Testis (tissue), 3 donors: ENCODE data around the gene PPP2R2C. TPM values are rescaled to one million over a fixed set of nuclear protein-coding genes. Genes with fewer than 3 reads are reported as not detected.

Experiments
- DNase-seq: peaks from one replicate; pipeline ENCODE4 v3.0.0-alpha.2; 2019
- H3K27ac ChIP-seq, 2 donors: fragments of 200-600 bp; sonication (generic); one replicate each; pipeline ENCODE4 v1.5.1; 2019
- H3K27me3 ChIP-seq: fragments of 200-600 bp; sonication (generic); one replicate; pipeline ENCODE4 v1.5.1; 2019
- H3K36me3 ChIP-seq: fragments of 200-600 bp; sonication (generic); one replicate; pipeline ENCODE4 v1.5.1; 2017; ENCODE audit warnings: low read depth; ENCODE audit errors: missing control alignments
- H3K4me1 ChIP-seq: fragments of 200-600 bp; sonication (generic); one replicate; pipeline ENCODE4 v1.5.1; 2019
- H3K4me3 ChIP-seq, 2 donors: fragments of 200-600 bp; sonication (generic); one replicate each; pipeline ENCODE4 v1.5.1; 2017 to 2019
- H3K9me3 ChIP-seq: fragments of 200-600 bp; sonication (generic); one replicate; pipeline ENCODE4 v1.5.1; 2017
- POLR2A ChIP-seq: fragments of 450-650 bp; IDR thresholded peaks from one replicate; pipeline ENCODE4 v1.6.1; 2017; ENCODE audit warnings: antibody characterized with exemption, mild to moderate bottlenecking, moderate library complexity
- whole genome bisulfite sequencing, 2 donors: methylation state at CpG; one replicate each; pipeline ENCODE4 v1.1.5; 2018; 5-methylcytosine and 5-hydroxymethylcytosine counted together
- intact Hi-C: fragments of 100-400 bp; cut with DNase I; formaldehyde crosslinking; loops from one replicate; pipeline ENCODE4 v1.15.1; 2023; ENCODE audit warnings: low total_unique reads
- polyA plus RNA-seq: library from polyadenylated mRNA; stranded (reverse); fragments of 350-450 nt; fragmentation: Illumina TruSeq; extraction: RNeasy Lipid Tissue Mini Kit (QIAGEN cat#74804); gene quantifications from one replicate; pipeline ENCODE4 v1.2.3, GENCODE V29; 2014; ENCODE audit warnings: low read depth, low replicate concordance; ENCODE audit not compliant: insufficient read depth
- total RNA-seq, 2 donors: library from RNA; depleted of rRNA; stranded (reverse); fragments of >200 nt; gene quantifications; one replicate each; pipeline ENCODE4 v1.2.3, GENCODE V29; 2016
- TF ChIP-seq, protein P1 (sequence below), 3 experiments: fragments of 450-650 bp in 2 of 3; fragments of 200-600 bp in 1 of 3; sonication (generic) in 1 of 3; IDR thresholded peaks; one replicate each; pipeline ENCODE4 v1.5.1; 2016 to 2019; ENCODE audit warnings: antibody characterized with exemption in 3 of 3, mild to moderate bottlenecking in 2 of 3, moderate library complexity in 1 of 3

PPP2R2C gene
- total and polyA plus RNA-seq, 3 donors from 2014 or later, result 7.9 to 20.4 (median 13.1) TPM

GRCh38 chr4:6329478-6330383, 142.7 kb downstream of the PPP2R2C start:
- intact Hi-C loops, result loop anchor here (5.0 to 10.0 kb wide), 2 partner anchors 62 to 215 kb away; partner anchors contain the start of gene WFS1
- WGBS, 2 donors, result 88 to 91% methylated on average over 23 to 28 of the region's 28 CpGs
- DNase-seq, result no peak
- no peak for TF ChIP-seq POLR2A
- TF ChIP-seq, protein P1, sequence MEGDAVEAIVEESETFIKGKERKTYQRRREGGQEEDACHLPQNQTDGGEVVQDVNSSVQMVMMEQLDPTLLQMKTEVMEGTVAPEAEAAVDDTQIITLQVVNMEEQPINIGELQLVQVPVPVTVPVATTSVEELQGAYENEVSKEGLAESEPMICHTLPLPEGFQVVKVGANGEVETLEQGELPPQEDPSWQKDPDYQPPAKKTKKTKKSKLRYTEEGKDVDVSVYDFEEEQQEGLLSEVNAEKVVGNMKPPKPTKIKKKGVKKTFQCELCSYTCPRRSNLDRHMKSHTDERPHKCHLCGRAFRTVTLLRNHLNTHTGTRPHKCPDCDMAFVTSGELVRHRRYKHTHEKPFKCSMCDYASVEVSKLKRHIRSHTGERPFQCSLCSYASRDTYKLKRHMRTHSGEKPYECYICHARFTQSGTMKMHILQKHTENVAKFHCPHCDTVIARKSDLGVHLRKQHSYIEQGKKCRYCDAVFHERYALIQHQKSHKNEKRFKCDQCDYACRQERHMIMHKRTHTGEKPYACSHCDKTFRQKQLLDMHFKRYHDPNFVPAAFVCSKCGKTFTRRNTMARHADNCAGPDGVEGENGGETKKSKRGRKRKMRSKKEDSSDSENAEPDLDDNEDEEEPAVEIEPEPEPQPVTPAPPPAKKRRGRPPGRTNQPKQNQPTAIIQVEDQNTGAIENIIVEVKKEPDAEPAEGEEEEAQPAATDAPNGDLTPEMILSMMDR (IDR thresholded peaks at IDR 0.05), result no peak
- H3K27ac ChIP-seq, result no peak overlapping the region
- no peaks in the 10 kb centered on the region for H3K4me1 ChIP-seq
- H3K36me3 ChIP-seq, result no peaks in the 10 kb centered on the region
- no peaks in the 10 kb centered on the region for H3K27me3 ChIP-seq
- H3K4me3 ChIP-seq, result no peak overlapping the region
- H3K9me3 ChIP-seq, result no peaks in the 10 kb centered on the region

DNA sequence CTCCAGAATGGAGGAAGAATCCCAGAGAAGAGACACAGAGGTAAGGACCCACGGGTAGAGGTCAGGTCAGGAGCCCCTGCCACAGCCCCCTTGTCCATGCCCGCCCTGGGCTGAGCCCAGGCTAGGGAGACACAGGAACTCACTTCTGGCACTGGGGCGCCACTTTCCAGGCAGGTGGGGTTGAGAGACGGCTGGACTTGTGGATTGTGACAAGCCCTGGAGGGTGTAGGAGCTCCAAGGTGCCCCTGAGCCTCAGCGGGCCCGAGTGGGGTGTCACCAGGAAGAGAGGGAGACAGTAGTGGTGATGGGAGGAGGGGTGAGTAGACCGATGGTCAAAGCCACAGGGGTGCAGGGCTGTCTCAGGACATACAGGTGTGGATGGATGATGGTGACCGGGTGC, 143.9 kb downstream of the PPP2R2C start:
- Histone ChIP-seq H3K4me1 (no peaks in the 10 kb centered on the region), H3K27ac (no peak overlapping the region), H3K9me3 (no peaks in the 10 kb centered on the region), H3K27me3 (no peaks in the 10 kb centered on the region), H3K4me3 (no peak overlapping the region), H3K36me3 (no peaks in the 10 kb centered on the region)
- no peak for DNase-seq
- no peak for TF ChIP-seq POLR2A
- TF ChIP-seq, protein P1 (IDR thresholded peaks at IDR 0.05), result no peak
- 81 to 87% methylated on average over 8 of the region's 8 CpGs for WGBS, 2 donors
- intact Hi-C loops, result loop anchor here (5.0 kb wide), 1 partner anchor 61 kb away; the partner anchor contains the start of gene WFS1

- DNase-seq, result peak; percentile 87
- Histone ChIP-seq H3K4me3 (no peak overlapping the region), H3K36me3 (no peaks in the 10 kb centered on the region), H3K9me3 (no peaks in the 10 kb centered on the region), H3K27me3 (no peaks in the 10 kb centered on the region), H3K4me1 (no peaks in the 10 kb centered on the region), H3K27ac (no peak overlapping the region)
- intact Hi-C loops, result loop anchor here (5.0 kb wide), 1 partner anchor 60 kb away; the partner anchor contains the start of gene WFS1
- TF ChIP-seq POLR2A, result no peak
- TF ChIP-seq, protein P1 (IDR thresholded peaks at IDR 0.05), result peak; percentile 96 to 98 (median 97)
- 37 to 39% methylated on average over 12 to 21 of the region's 21 CpGs for WGBS, 2 donors
Measured at GRCh38 chr4:6327220-6327917, 145.0 kb downstream of the PPP2R2C start.

GRCh38 chr4:6326312-6327060, 145.9 kb downstream of the PPP2R2C start:
- WGBS, 2 donors, result 82 to 89% methylated on average over 14 to 28 of the region's 28 CpGs

More at GRCh38 chr4:6326312-6327060, 145.9 kb downstream of the PPP2R2C start:
- Histone ChIP-seq H3K9me3 (no peaks in the 10 kb centered on the region), H3K27me3 (no peaks in the 10 kb centered on the region), H3K27ac (no peak overlapping the region), H3K4me3 (no peak overlapping the region), H3K36me3 (no peaks in the 10 kb centered on the region), H3K4me1 (no peaks in the 10 kb centered on the region)
- intact Hi-C loops, result loop anchor here (5.0 kb wide), 1 partner anchor 59 kb away; the partner anchor contains the start of gene WFS1
- TF ChIP-seq, protein P1 (IDR thresholded peaks at IDR 0.05), result no peak
- no peak for TF ChIP-seq POLR2A
- no peak for DNase-seq
